ENCODE measurements around the gene LMO2.
"Not testable (repeated sequence)": the region's sequence is repeated elsewhere in the genome, so short reads cannot be mapped to it uniquely, and the experiment has no call there.

LMO2 gene

DNA sequence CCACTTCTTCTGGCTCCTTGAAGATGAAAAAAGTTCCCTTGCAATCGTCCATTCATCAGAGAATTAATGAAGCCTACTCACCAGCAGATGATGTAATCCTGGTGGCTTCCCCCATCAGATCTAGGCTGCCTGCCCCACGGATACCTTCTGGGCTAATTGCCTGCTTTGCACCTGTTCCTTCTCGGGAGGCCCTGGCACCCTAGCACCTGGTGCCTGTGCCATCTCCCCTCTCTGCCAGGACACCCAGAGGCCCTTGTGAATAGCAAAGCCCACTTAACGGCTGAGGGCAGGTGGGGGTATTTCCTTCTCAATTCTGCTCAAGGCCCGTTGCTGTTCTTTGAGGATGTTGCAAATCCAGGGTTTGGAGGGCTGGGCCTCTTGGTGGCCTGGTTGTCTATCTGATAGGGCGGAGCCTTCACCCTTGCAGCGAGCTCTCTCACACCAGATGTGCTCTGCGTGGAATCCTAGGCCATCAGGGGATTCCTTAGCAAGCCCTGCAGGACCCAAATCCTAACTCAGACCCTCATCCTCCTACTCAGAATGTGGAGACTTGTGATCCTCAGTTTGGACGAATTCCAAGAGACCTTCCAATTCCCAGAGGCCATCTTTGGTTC, at the start of gene LMO2:
Gene LMO2, minus strand, starts transcription at position 363 of the 614 bp plus-strand sequence. CDS start 22,360 bp downstream, outside the sequence.
- no peaks in the 10 kb centered on the region for H3K9me3 ChIP-seq (ENCODE audit: control insufficient read depth, low read length)
- peaks cover 47% of the 10 kb centered on the region for H3K27me3 ChIP-seq (replicated peaks; ENCODE audit: control insufficient read depth, insufficient read depth, low read length)
- DNase-seq (ENCODE audit: low read depth): no peak
- no peak within 1 kb of the TSS for H3K4me3 ChIP-seq (ENCODE audit: low read length)
- peaks cover 7% of the 10 kb centered on the region for H3K4me1 ChIP-seq (ENCODE audit: control insufficient read depth, insufficient read depth, low read length)
- no peak within 1 kb of the TSS for H3K9ac ChIP-seq (ENCODE audit: low read length)
- H3K36me3 ChIP-seq (ENCODE audit: control insufficient read depth, insufficient read depth, low read length, severe bottlenecking): no peaks in the 10 kb centered on the region

DNA sequence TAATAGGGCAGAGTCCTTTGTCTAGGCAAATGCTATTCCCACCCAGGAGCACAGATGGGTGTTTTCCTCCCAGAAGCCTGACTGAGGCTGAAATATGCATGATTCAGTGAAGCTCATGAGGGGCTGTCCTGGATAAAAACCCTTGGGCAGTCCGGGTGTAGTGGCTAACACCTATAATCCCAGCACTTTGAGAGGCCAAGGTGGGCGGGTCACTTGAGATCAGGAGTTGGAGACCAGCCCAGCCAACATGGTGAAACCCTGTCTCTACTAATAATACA, 48.6 kb upstream of the LMO2 start:
- DNase-seq (ENCODE audit: low read depth): no peak
- Histone ChIP-seq H3K4me3 (ENCODE audit: low read length) (no peak overlapping the region), H3K4me1 (ENCODE audit: control insufficient read depth, insufficient read depth, low read length) (peaks cover 34% of the 10 kb centered on the region), H3K36me3 (ENCODE audit: control insufficient read depth, insufficient read depth, low read length, severe bottlenecking) (no peaks in the 10 kb centered on the region), H3K9ac (ENCODE audit: low read length) (no peak overlapping the region), H3K27me3 (replicated peaks; ENCODE audit: control insufficient read depth, insufficient read depth, low read length) (peaks cover 35% of the 10 kb centered on the region), H3K9me3 (ENCODE audit: control insufficient read depth, low read length) (no peaks in the 10 kb centered on the region)

DNA sequence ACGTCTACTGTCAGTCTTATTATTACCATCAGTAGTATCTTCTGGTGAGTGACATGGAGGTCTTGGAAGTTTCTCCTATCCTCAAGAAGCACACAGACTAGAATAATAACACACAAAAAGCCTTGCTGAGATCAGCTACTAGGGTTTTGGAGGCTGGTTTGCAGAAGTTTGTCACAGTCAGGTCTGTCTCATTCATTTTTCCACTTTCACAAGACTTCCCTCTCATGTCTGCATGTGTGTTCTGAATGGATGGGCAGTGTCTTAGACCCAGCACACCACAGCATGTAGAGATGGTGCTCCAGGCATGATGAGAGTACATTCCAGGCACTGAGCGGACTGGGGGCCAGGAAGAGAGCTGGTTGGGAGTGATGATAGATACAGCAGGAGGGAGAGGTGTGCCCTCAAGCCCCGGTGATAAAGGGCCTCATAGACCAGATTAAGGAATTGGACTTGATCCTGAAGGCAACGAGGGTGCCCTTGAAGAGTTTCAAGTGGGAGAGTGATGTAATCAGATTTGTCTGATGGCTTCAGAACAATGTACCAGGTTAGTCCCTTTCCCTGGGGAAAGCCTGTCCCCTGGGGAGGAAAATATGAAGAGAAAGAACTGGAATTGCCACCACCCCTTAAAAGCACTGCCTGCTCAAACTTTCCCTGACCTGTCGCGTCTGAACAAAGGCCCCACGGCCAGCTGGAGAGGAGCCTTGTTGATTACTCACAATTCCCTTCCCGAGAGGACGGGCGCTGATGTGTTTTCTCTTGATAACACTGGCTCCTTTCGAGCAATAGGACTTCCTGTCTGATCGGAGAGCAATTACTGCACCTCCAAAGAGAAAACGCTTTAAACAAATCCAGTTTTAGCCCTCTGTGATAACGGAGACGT, 45.1 kb upstream of the LMO2 start:
- H3K27me3 ChIP-seq (replicated peaks; ENCODE audit: control insufficient read depth, insufficient read depth, low read length): peaks cover 59% of the 10 kb centered on the region
- no peak overlapping the region for H3K9ac ChIP-seq (ENCODE audit: low read length)
- peaks cover 8% of the 10 kb centered on the region for H3K9me3 ChIP-seq (ENCODE audit: control insufficient read depth, low read length)
- no peaks in the 10 kb centered on the region for H3K36me3 ChIP-seq (ENCODE audit: control insufficient read depth, insufficient read depth, low read length, severe bottlenecking)
- peak; percentile 52 for DNase-seq (ENCODE audit: low read depth)
- H3K4me1 ChIP-seq (ENCODE audit: control insufficient read depth, insufficient read depth, low read length): peaks cover 20% of the 10 kb centered on the region
- peak overlapping the region; percentile 17 for H3K4me3 ChIP-seq (ENCODE audit: low read length)

DNA sequence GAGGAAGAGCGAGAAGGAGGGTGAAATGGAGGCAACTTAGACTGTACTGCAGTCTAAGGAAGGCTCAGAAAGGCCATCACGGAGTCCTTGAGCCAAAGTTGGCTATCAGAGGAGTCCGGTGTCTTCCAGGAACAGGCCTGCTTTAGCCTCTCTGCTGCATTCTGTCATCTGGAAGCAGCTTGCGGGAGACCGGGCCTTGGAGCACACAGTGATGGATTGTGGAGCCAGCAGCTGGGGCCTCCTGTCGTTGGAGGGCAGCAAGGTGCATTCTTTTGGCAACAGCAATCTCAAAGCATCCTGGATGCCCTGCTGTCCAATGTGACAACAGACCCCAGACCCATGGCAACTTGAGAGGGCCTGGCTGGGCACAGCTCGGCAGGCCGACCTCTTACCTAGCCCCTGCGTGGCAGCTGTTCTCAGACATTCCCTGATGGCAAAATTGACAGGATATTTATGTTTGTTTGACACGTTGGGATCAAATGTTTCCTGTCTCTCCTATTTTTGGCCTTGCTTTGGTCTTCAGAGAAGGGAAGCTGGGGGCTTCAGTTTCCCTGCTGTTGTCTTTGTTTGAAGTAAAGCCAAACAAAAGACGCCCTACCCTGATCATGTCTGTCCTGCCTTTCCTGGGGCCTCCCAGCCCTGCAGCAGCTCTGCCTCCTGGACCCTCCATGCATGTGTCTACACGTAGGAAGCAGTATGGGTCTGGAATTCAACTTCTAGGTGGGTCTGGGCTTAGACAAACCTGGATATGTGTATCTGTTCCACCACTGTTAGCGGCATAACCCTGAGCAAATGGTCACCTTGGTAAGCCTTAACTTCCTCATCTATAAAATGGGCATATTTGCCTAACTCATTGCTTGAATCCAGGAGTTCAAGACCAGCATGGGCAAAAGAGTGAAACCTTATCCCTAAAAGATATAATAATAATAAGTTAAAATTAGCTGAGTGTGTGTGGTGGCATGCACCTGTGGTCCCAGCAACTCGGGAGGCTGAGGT, 43.9 kb upstream of the LMO2 start:
- H3K27me3 ChIP-seq (replicated peaks; ENCODE audit: control insufficient read depth, insufficient read depth, low read length): peaks cover 59% of the 10 kb centered on the region
- DNase-seq (ENCODE audit: low read depth): no peak
- peaks cover 17% of the 10 kb centered on the region for H3K9me3 ChIP-seq (ENCODE audit: control insufficient read depth, low read length)
- H3K9ac ChIP-seq (ENCODE audit: low read length): no peak overlapping the region
- H3K4me1 ChIP-seq (ENCODE audit: control insufficient read depth, insufficient read depth, low read length): peaks cover 20% of the 10 kb centered on the region
- H3K36me3 ChIP-seq (ENCODE audit: control insufficient read depth, insufficient read depth, low read length, severe bottlenecking): no peaks in the 10 kb centered on the region
- no peak overlapping the region for H3K4me3 ChIP-seq (ENCODE audit: low read length)

DNA sequence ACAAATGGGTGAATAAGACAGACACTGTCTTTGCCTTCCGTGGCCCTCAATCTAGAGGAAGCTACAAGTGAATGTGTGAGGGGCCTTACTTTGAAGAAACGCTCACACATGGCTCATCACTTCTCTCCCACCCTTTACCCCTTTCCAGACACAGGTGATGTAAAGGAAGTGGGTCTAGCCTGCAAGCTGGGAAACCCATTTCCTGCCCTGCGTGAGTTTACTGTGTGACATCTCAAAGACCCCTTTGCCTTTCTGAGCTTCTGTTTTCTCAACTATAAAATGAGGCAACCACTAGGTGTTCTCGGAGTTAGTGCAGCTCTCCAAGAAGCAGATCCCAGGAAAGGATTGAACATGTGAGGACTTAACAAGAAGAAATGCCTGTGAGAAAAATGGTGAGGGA, 43.1 kb upstream of the LMO2 start:
- no peak for DNase-seq (ENCODE audit: low read depth)
- H3K9ac ChIP-seq (ENCODE audit: low read length): no peak overlapping the region
- no peaks in the 10 kb centered on the region for H3K36me3 ChIP-seq (ENCODE audit: control insufficient read depth, insufficient read depth, low read length, severe bottlenecking)
- peaks cover 17% of the 10 kb centered on the region for H3K9me3 ChIP-seq (ENCODE audit: control insufficient read depth, low read length)
- no peak overlapping the region for H3K4me3 ChIP-seq (ENCODE audit: low read length)
- peaks cover 28% of the 10 kb centered on the region for H3K4me1 ChIP-seq (ENCODE audit: control insufficient read depth, insufficient read depth, low read length)
- peaks cover 54% of the 10 kb centered on the region for H3K27me3 ChIP-seq (replicated peaks; ENCODE audit: control insufficient read depth, insufficient read depth, low read length)

DNA sequence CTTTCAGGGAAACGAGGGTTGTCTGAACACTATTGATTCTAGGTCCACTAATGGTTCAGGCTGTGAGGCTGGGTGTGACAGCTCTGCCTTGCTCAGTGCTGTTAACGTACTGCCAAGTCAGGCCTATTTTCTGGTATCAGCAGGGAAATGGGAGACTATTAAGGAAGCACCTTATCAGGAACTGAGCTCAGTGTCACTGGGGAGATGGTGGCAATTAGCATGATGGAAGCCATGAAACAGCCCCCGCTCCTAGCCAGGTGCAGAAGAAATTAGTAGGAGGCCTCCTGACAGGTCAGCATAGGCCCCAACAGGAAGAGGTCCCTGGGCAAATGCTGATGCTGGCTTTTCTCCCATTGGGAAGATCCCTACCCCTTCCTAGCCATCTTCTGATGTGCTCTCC, 42.6 kb upstream of the LMO2 start:
- Histone ChIP-seq H3K4me3 (ENCODE audit: low read length) (no peak overlapping the region), H3K4me1 (ENCODE audit: control insufficient read depth, insufficient read depth, low read length) (peaks cover 30% of the 10 kb centered on the region), H3K9me3 (ENCODE audit: control insufficient read depth, low read length) (peaks cover 17% of the 10 kb centered on the region), H3K27me3 (replicated peaks; ENCODE audit: control insufficient read depth, insufficient read depth, low read length) (peaks cover 52% of the 10 kb centered on the region), H3K9ac (ENCODE audit: low read length) (no peak overlapping the region), H3K36me3 (ENCODE audit: control insufficient read depth, insufficient read depth, low read length, severe bottlenecking) (no peaks in the 10 kb centered on the region)
- no peak for DNase-seq (ENCODE audit: low read depth)

DNA sequence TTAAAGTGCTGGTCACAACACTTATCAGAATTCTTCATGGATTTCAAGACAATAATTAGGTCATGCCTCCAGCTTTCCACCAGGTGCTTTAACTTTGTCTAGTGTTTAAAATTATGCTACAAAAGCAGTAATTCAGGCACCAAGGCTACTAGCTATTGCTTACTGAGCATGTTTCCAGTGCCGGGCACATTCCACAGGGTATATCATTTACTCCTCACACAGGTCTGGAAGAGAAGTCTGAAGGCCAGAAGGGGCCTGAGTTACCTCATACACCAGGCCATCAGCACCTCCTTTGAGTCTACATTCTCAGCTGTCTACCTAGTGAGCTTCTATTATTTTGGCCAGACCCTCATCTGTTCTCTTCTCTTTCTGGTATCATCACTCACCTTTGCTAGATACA, 41.7 kb upstream of the LMO2 start:
- peaks cover 30% of the 10 kb centered on the region for H3K4me1 ChIP-seq (ENCODE audit: control insufficient read depth, insufficient read depth, low read length)
- no peak overlapping the region for H3K9ac ChIP-seq (ENCODE audit: low read length)
- H3K36me3 ChIP-seq (ENCODE audit: control insufficient read depth, insufficient read depth, low read length, severe bottlenecking): no peaks in the 10 kb centered on the region
- peaks cover 48% of the 10 kb centered on the region for H3K27me3 ChIP-seq (replicated peaks; ENCODE audit: control insufficient read depth, insufficient read depth, low read length)
- no peak overlapping the region for H3K4me3 ChIP-seq (ENCODE audit: low read length)
- DNase-seq (ENCODE audit: low read depth): no peak
- peaks cover 19% of the 10 kb centered on the region for H3K9me3 ChIP-seq (ENCODE audit: control insufficient read depth, low read length)

DNA sequence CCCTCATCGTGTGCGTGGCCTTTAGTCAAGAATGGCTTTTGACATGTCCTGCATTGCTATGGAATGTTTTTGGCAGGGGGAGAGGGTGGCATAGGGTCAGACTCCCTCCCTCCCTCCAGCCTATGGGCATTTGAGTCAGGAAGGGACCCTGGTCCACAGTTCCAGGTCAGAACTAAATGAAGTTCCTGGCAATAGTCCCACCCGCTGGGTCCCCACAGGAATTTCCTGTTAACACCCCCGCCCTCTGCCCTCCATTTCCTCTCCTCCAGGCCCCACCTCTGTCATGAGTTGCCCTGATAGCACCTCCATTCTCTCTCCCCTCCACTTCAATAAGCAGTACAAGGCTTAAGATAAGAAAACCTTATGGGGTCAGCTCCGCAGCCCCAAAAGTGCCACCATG, 40.8 kb upstream of the LMO2 start:
- DNase-seq (ENCODE audit: low read depth): no peak
- Histone ChIP-seq H3K4me1 (ENCODE audit: control insufficient read depth, insufficient read depth, low read length) (peaks cover 27% of the 10 kb centered on the region), H3K9ac (ENCODE audit: low read length) (no peak overlapping the region), H3K4me3 (ENCODE audit: low read length) (no peak overlapping the region), H3K36me3 (ENCODE audit: control insufficient read depth, insufficient read depth, low read length, severe bottlenecking) (no peaks in the 10 kb centered on the region), H3K9me3 (ENCODE audit: control insufficient read depth, low read length) (peaks cover 20% of the 10 kb centered on the region), H3K27me3 (replicated peaks; ENCODE audit: control insufficient read depth, insufficient read depth, low read length) (peaks cover 44% of the 10 kb centered on the region)

DNA sequence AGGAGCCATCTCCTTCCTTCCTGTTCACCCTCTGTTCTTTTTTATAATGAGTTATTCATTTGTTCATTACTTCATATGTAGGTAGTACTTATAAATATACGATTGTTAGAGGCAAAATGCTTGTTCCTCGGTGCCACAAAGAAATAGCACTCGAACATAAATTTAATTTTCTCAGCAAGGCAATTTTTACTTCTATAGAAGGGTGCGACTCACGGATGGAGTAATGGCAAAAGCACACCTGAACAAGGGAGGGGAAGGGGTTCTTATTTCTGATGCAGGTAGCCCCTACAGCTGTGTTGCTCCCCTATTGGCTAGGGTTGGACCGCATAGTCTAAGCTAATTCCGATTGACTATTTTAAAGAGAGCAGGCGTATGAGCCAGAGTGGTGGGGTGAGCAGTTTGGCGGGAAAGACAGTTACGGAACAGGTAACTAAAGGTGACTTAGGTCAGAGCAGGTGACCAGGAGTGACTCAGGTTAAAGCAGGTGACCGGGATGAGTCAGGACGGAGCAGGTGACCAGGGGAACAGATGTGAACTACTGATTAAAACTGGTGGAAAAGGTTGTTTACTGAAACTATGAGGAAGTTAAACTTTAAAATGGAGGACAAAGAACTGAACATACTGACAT, 40.0 kb upstream of the LMO2 start:
- Histone ChIP-seq H3K4me1 (ENCODE audit: control insufficient read depth, insufficient read depth, low read length) (peaks cover 18% of the 10 kb centered on the region), H3K9me3 (ENCODE audit: control insufficient read depth, low read length) (peaks cover 20% of the 10 kb centered on the region), H3K27me3 (replicated peaks; ENCODE audit: control insufficient read depth, insufficient read depth, low read length) (peaks cover 51% of the 10 kb centered on the region)
- not testable (repeated sequence) for H3K4me3 ChIP-seq (ENCODE audit: low read length); H3K36me3 ChIP-seq (ENCODE audit: control insufficient read depth, insufficient read depth, low read length, severe bottlenecking); H3K9ac ChIP-seq (ENCODE audit: low read length); DNase-seq (ENCODE audit: low read depth)

DNA sequence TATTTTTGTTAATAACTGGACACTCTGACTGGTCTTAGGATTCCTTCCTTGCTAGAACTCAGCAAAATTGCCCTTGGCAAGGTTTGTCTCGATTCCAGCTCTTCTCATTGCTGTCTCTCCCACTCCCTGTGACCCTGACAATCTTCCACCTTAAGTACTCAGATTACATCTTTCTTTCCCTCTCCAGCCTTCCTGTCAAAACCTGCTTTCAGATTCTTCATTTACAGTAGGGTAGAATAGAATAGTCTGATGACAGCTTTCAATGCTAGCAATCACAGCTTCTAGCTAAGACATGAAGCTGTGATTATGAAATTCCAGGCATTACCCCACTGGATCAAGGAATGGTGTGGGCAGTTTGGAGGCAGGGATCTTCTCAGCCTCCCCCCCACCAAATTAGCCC, 39.2 kb upstream of the LMO2 start:
- peak overlapping the region; percentile 2 for H3K4me3 ChIP-seq (ENCODE audit: low read length)
- H3K36me3 ChIP-seq (ENCODE audit: control insufficient read depth, insufficient read depth, low read length, severe bottlenecking): no peaks in the 10 kb centered on the region
- peaks cover 57% of the 10 kb centered on the region for H3K27me3 ChIP-seq (replicated peaks; ENCODE audit: control insufficient read depth, insufficient read depth, low read length)
- H3K4me1 ChIP-seq (ENCODE audit: control insufficient read depth, insufficient read depth, low read length): peaks cover 18% of the 10 kb centered on the region
- peaks cover 20% of the 10 kb centered on the region for H3K9me3 ChIP-seq (ENCODE audit: control insufficient read depth, low read length)
- H3K9ac ChIP-seq (ENCODE audit: low read length): no peak overlapping the region
- peak; percentile 6 for DNase-seq (ENCODE audit: low read depth)
